BJ (cell line): ENCODE results near the gene ERO1A. TPM values are rescaled to one million over a fixed set of nuclear protein-coding genes. Genes with fewer than 3 reads are reported as not detected.

Experiments used
- CTCF ChIA-PET: fragments of 350-600 bp; formaldehyde crosslinking; extraction: SDS; loops from one replicate; lab custom pipeline; 2021; ENCODE audit warnings: antibody characterized with exemption, inconsistent platforms; lab: Yijun Ruan, JAX
- POLR2A ChIA-PET: fragments of 300-600 bp; sonication (Branson Sonifier 250); formaldehyde crosslinking; extraction: SDS; loops from one replicate; lab custom pipeline; 2021; ENCODE audit warnings: antibody characterized with exemption; lab: Charles Lee
- DNase-seq: peaks from one replicate; pipeline ENCODE4 v3.0.0-alpha.2; 2011; ENCODE audit warnings: low read depth
- H3K27me3 ChIP-seq: 2 replicates; pipeline ENCODE4 v1.6.0; 2011; ENCODE audit warnings: low read length; ENCODE audit not compliant: control insufficient read depth, insufficient read depth
- H3K36me3 ChIP-seq: 2 replicates; pipeline ENCODE4 v1.5.1; 2011; ENCODE audit warnings: low read length; ENCODE audit not compliant: control insufficient read depth, insufficient read depth
- H3K4me3 ChIP-seq: 2 replicates; pipeline ENCODE4 v1.5.1; 2011; ENCODE audit warnings: low read depth, mild to moderate bottlenecking, control low read depth, low read length
- polyA plus RNA-seq: library from polyadenylated mRNA; depleted of rRNA; stranded (reverse); fragments of >200 nt; gene quantifications from 2 replicates; pipeline ENCODE4 v1.2.3, GENCODE V29; 2011
- TF ChIP-seq, protein P1 (sequence below): IDR thresholded peaks from 2 replicates; pipeline ENCODE4 v1.5.1; 2011; ENCODE audit warnings: low read depth, mild to moderate bottlenecking, control low read depth, inconsistent platforms, low read length, moderate library complexity; ENCODE audit not compliant: insufficient read depth

ERO1A gene
- polyA plus RNA-seq, 1 experiment = 21.0 TPM

- TF ChIP-seq, protein P1, sequence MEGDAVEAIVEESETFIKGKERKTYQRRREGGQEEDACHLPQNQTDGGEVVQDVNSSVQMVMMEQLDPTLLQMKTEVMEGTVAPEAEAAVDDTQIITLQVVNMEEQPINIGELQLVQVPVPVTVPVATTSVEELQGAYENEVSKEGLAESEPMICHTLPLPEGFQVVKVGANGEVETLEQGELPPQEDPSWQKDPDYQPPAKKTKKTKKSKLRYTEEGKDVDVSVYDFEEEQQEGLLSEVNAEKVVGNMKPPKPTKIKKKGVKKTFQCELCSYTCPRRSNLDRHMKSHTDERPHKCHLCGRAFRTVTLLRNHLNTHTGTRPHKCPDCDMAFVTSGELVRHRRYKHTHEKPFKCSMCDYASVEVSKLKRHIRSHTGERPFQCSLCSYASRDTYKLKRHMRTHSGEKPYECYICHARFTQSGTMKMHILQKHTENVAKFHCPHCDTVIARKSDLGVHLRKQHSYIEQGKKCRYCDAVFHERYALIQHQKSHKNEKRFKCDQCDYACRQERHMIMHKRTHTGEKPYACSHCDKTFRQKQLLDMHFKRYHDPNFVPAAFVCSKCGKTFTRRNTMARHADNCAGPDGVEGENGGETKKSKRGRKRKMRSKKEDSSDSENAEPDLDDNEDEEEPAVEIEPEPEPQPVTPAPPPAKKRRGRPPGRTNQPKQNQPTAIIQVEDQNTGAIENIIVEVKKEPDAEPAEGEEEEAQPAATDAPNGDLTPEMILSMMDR = no peak
- CTCF ChIA-PET = no interaction called here
- no peak for DNase-seq
- H3K27me3 ChIP-seq = no peaks in the 10 kb centered on the region
- no peaks in the 10 kb centered on the region for H3K36me3 ChIP-seq
- no peak overlapping the region for H3K4me3 ChIP-seq
- POLR2A ChIA-PET = no interaction called here
These were observed 9.2 kb downstream of the ERO1A start for GRCh38 chr14:52686176-52686575.

DNA sequence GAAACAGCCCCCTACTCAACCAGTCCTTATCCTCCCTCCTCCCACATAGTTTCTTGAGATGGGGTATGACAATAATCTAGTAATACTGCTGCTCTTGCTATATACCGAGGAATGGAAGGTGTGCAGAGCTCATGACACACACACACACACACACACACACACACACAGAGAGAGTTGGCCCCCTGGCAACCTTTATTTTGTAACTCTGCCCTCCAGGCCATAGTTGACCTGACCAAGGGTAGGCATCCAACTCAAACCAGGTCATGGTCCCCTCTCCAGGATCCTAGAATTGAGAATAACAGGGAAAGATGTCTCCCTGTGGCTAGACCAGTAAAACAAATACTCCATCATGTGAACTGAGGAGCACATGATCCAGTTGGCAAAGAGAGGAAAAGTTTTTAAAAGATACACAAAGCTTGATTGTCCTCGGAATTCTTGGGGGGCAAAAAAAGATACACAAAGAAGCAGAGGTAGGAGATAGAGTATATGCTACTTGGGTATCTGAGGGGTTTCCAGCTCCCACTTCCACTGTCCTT lies 11.3 kb downstream of the ERO1A start:
- CTCF ChIA-PET = no interaction called here
- Histone ChIP-seq H3K4me3 (no peak overlapping the region), H3K36me3 (no peaks in the 10 kb centered on the region), H3K27me3 (no peaks in the 10 kb centered on the region)
- TF ChIP-seq, protein P1 = no peak
- POLR2A ChIA-PET = no interaction called here
- DNase-seq = no peak

- no peaks in the 10 kb centered on the region for H3K27me3 ChIP-seq
- TF ChIP-seq, protein P1 = peak; percentile 15; the same call in 1 of the 2 replicates
- CTCF ChIA-PET = no interaction called here
- POLR2A ChIA-PET = no interaction called here
- DNase-seq = no peak
- H3K4me3 ChIP-seq = no peak overlapping the region
- H3K36me3 ChIP-seq = peaks cover 2% of the 10 kb centered on the region; the same call in 1 of the 2 replicates
These were observed 16.8 kb downstream of the ERO1A start for GRCh38 chr14:52678591-52678990.

- H3K36me3 ChIP-seq = no peaks in the 10 kb centered on the region; the same call in 1 of the 2 replicates
- ChIA-PET POLR2A (no interaction called here), CTCF (no interaction called here)
- no peak for DNase-seq
- TF ChIP-seq, protein P1 = no peak
- H3K27me3 ChIP-seq = no peaks in the 10 kb centered on the region
- H3K4me3 ChIP-seq = no peak overlapping the region
These were observed 31.5 kb downstream of the ERO1A start for GRCh38 chr14:52663850-52664249.

- TF ChIP-seq, protein P1 = no peak
- no peak for DNase-seq
- H3K27me3 ChIP-seq = no peaks in the 10 kb centered on the region
- no peak overlapping the region for H3K4me3 ChIP-seq
- CTCF ChIA-PET = interaction anchor here (1.0 kb wide), 1 partner anchor 18 kb away, joined by 4 read pairs; no protein-coding TSS in a partner anchor
- H3K36me3 ChIP-seq = peaks cover 2% of the 10 kb centered on the region
- POLR2A ChIA-PET = no interaction called here
These were observed 34.0 kb downstream of the ERO1A start for GRCh38 chr14:52661314-52661713.
